Measurements from ENCODE around the gene AREG.

DNA sequence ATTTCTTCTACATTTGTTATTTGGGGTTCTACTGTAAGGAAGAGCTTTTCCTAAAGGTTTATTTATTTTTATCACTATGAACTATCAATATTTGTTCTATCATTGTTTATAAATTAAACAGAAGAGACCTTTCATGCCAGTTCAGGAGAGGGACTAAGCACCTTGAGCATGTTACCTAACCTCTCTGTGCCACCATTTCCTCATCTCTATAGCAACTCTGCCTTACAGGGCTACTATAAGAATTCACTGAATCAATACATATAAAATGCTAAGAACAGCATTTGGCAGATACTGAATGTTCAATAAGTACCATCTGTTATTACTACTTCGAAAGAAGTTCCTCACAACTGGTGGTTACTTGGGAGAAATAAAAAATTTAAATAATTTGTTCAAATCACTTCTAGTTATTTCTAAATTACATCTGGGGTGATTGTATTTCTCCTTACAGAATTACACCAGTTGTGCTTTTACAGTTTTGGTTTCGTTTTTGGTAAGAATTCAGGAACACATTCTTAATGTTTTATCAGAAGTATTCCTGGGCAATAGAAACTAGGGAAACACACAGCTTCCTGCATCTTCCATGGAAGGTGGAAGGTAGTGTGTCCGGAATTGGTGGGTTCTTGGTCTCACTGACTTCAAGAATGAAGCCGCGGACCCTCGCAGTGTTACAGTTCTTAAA is 47.0 kb upstream of the AREG start:
- TF ChIP-seq, protein P1, sequence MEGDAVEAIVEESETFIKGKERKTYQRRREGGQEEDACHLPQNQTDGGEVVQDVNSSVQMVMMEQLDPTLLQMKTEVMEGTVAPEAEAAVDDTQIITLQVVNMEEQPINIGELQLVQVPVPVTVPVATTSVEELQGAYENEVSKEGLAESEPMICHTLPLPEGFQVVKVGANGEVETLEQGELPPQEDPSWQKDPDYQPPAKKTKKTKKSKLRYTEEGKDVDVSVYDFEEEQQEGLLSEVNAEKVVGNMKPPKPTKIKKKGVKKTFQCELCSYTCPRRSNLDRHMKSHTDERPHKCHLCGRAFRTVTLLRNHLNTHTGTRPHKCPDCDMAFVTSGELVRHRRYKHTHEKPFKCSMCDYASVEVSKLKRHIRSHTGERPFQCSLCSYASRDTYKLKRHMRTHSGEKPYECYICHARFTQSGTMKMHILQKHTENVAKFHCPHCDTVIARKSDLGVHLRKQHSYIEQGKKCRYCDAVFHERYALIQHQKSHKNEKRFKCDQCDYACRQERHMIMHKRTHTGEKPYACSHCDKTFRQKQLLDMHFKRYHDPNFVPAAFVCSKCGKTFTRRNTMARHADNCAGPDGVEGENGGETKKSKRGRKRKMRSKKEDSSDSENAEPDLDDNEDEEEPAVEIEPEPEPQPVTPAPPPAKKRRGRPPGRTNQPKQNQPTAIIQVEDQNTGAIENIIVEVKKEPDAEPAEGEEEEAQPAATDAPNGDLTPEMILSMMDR (IDR thresholded peaks at IDR 0.05; ENCODE audit: low read depth, low read length) = no peak
- no peak for TF ChIP-seq POLR2A (IDR thresholded peaks at IDR 0.05; ENCODE audit: extremely low read depth, insufficient read length)
- no peak for TF ChIP-seq MYC (IDR thresholded peaks at IDR 0.05; ENCODE audit: low read depth, low read length)

All from NB4 (cell line).